Dermis microvascular lymphatic vessel endothelial cell (primary cell): Measurements from ENCODE around the gene C1orf105. TPM values are rescaled to one million over a fixed set of nuclear protein-coding genes. Genes with fewer than 3 reads are reported as not detected.

Experiments
- DNase-seq, 2 donors: peaks; one replicate each; pipeline versions ENCODE4 v3.0.0 to v3.0.0-alpha.2; 2010; ENCODE audit warnings: low read depth in 2 of 2
- total RNA-seq: library from RNA; depleted of rRNA; stranded (reverse); fragments of >200 nt; gene quantifications from 2 replicates; pipeline ENCODE4 v1.2.1, GENCODE V29; 2014

The C1orf105 gene
- total RNA-seq, 1 donor from 2014 or later = not detected

- DNase-seq = no peak
Observed at GRCh38 chr1:172395576-172395975, 24.9 kb upstream of the C1orf105 start.

DNA sequence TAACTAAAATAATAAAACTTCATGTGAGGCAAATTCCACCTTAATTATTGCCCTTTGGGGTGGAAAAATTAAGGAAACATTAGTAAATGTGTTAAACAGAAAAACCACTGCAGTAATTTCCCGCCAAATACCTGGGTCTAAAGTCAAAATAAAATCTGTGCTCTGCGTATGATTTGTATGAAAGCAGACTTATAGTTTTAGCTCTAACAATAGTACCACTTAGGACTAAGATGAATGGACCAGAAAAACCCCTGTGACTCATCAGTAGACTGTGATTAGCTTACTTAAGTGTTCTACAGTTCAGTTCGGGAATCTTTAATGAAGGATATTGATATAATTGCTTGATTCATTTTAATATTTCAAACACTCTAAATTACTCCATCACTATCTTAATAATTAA, 23.3 kb upstream of the C1orf105 start:
- peak in 1 of 2 donors; percentile 69 for DNase-seq

DNA sequence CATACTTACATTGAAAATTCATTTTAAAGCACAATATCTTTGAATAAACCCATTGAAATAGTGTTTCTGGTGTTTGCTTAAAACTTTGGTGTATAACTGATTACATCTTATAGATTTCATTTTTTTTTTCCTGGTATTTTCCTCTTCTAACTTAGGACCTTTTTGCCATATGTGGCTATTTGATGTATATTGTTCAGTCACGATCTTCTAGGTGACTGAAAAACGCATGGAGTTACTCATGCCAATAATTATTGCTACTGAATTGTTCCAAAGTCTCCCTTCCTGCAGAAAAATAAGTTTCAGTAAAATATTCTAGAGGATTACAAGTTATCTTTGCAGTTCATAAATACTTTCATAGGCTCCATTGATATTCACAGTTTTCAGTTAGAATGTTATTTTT, 22.9 kb upstream of the C1orf105 start:
- DNase-seq = no peak

DNA sequence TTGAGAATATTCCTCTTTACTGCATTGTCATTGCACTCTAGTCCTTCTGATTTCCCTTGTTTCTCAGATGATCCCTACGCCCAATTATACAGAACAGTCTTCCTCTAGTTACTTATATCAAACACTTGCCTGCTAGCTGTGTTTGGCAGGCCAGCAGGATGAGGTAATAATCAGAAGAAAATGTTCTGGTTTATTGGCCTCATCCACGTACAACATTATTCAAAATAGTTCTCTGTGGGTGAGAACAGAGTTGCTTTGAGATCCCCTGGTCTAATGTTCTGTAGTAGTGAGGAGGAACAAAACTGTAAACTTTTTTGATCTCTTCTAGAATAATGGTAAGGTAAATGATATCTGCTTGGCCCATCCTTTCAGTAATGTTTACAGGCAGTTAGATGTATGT, 22.3 kb upstream of the C1orf105 start:
- no peak for DNase-seq

DNA sequence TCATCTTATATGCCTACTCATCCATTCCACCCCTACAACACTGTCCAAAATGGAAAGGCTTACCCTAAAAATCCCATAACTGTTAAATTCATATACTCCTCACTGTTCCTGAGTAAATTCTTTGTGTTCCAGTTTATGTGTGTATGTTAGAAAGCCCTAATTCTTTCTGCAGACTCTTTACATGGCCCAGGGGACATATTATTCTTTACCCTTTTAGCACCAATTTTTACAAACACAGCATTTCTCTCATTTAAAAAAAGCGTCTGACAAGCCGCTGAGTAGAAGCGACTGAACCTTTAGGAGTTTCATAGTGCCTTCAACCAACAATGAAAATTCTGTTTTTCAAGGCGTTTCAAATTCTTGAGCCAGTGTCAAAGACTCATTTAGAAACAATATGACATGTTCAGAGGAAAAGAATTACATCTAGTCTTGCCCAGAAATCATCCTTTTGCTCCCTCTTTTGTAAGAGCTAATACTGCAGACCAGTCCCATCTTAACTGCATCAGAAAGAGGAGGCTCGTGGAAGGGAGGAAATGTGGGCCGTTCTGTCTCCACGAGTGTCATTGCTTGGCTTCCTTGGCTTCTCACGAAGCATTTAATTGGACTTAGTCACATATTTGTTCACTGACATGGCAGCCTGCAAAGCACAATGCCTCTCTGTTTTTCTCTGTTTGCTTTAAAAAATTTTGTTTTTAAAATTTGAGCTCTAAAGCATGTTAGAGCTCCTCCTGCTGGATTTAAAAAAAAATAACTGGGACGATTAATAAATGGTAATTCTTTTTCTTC, 21.3 kb upstream of the C1orf105 start:
- DNase-seq = peak; percentile 45 to 83

DNA sequence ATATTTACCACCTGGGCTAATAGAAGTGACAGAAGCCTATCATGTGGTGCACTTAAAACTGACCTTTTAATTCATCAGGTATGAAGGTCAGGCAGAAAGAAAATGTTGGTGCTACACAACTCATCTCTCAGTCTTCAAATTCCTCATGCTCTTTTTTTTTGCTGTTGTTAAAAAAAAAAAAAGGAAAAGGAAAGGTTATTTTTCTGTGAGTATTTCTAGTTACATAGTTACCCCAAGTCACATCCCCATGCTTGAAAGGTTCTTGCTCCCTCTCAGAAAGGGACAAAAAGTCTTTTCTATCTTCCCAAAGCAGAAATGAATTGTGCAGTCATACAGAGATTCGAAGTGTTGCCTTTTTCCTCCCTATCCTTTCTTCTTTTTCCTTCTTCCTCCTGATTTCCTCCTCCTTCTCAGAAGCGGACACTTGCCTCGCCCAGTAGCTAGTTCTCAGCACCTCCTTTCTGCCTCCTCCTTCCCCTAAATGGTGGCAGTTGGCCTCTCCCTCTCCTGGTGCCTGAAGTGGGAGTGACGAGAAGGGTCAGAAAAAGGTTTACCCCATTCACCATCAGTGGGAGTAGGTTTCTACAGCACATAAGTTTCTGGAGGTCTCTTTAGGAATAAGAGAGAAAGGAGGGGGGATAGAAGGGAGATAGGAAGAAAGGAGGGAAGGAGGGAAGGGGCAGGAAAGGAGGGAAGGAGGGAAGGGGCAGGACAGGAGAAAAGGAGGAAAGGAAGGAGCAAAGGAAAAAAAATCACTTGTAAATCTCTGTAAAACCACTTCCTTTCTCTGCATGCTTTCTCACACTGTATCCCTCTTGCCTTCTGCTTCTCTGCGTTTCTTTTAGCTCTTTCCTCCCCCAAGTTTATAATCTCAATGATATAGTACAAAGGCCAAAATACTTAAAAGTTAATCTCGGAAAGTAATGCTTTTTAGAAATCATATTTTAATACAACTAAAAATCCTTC, 20.4 kb upstream of the C1orf105 start:
- no peak for DNase-seq

GRCh38 chr1:172400722-172401105, 19.8 kb upstream of the C1orf105 start:
- DNase-seq = no peak

GRCh38 chr1:172401477-172401876, 19.0 kb upstream of the C1orf105 start:
- no peak for DNase-seq

DNA sequence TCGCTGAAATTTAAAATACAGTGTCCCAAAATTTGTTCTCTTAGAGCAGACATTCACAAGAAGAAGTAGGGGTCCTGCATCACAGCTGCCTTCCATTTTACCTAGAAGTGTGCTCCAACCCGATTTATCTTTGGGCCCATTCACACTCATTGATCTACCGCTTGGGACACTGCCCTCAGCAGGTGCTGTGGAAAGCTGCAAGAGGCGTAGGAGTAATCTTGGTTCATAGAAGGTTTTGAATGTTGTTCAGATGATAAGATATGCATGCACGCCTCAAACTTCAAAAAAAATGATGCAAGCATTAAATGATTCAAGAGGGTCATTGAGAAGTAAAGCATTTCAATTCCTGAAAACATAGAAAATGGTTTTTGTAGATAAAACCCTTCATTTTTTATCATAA, 18.6 kb upstream of the C1orf105 start:
- no peak for DNase-seq

DNA sequence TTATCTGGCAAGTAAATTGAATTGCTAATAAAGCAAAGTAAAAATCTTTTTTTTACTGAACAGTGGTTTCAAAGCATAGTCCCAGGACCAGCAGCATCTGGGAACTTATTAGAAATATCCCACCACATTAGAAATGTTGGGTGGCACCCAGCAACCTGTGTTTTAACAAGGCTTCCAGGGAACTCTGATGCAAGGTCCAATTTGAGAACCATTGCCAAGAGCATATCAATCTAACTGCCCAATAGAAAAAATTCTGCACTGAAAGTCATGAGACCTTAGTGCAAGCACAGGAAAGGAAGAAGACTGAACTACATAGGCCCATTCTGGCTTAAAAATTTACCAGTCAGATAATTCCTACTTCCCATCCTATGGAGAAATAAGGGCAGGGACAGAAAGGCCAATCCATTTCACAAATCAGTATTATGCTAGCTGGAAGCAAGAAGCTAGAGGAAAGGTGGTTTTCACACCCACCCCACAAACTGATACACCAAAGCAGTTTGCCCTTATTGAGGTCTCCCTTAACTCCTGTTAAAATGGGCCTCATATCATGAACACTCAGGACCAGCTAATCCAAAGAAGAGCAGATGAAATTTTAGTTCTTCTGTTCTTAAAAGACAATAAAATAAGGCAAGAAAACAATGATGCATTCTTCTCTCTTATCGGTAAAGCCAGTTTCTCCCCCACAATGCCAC, 17.5 kb upstream of the C1orf105 start:
- DNase-seq = no peak

DNA sequence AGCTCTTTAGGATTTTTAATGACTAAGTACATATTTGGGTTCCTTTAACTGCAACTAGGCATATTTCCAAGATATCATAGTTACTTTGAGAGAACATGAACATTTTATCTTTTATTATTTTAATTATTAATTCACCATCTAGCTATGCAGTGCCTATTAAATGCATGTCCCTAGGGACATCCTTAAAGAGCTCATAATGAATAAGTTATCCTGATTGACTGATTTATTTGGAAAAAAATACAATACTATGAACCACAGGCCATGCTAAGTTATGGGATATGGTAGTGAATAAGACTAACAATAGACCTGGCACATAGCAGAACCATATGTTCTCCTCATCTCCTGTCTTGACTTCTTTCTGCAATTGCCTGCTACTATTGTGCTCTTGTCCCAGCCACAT, 16.4 kb upstream of the C1orf105 start:
- no peak for DNase-seq

DNA sequence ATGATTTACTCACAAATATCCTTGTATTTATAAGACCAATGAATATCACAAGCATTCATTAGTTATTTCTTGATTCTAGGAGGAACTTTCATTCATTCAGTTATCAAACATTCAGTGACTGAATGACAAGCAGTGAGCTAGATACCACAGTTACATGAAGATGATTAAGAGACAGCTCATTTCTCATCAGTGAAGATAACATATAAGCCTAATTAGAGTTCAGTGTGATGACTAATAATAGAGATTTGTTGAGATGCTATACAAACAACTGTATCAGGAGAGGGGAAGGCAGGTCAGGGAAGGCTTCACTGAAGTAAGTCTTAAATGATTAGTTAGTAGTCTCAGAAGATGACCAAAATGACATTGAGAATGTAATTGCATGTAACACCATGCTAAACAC, 14.6 kb upstream of the C1orf105 start:
- DNase-seq = no peak

DNA sequence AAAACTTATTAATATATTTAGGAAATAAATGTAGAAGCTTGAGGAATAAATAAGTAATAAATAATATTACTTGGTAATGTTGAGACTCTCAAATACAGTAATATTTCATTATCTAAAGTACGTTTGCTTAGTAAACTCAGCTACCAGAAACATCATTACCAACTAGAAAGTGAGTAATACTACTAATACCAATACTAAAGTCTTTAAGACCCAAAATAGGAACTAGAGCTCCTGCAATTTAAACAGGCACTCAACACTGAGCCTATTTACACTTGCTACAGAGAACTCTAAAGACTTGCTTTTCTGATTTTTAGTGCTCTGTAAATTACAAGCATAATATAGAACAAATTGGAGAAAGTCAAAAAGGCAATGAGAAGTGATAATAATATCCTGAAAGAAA, 13.5 kb upstream of the C1orf105 start:
- DNase-seq = no peak

DNA sequence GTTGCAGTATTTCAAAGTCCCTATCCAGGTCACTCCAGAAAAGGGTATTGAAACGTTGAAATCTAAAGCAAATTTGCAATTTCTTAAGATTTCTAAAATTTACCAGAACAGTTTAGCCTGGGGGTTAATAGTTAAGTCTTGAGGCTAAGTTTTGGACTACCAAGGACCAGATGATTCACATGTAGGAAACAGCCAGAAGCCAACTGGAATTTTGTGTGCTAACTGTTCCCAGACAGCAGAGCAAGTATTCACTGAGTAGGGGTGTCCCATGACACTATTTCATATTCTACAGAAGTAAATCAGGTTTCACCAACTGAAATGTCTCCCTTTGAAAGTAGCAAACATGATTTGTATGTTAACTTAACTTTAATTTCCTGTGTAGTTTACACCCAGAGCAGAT, 11.5 kb upstream of the C1orf105 start:
- DNase-seq = no peak

DNA sequence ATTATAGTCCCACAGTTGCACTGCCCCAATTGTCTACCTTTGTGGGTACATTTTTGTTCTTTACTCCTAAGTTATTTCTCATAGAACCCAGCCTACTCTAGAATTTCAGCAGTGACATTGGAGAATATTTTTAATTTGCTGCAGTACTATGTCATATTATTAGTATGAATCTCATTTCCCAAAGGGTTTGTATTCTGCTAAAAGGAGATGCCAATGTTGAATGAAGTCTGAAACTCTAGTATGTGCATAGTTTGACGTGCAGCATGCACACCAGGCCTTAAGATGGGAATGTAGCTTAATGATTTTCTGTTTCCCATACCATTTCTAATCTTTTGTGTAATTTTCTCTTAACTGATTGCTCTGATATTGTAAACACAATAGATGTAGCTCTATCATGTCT, 10.5 kb upstream of the C1orf105 start:
- no peak for DNase-seq

GRCh38 chr1:172411791-172412338, 8.6 kb upstream of the C1orf105 start:
- no peak for DNase-seq

GRCh38 chr1:172414331-172414730, 6.2 kb upstream of the C1orf105 start:
- no peak for DNase-seq

DNA sequence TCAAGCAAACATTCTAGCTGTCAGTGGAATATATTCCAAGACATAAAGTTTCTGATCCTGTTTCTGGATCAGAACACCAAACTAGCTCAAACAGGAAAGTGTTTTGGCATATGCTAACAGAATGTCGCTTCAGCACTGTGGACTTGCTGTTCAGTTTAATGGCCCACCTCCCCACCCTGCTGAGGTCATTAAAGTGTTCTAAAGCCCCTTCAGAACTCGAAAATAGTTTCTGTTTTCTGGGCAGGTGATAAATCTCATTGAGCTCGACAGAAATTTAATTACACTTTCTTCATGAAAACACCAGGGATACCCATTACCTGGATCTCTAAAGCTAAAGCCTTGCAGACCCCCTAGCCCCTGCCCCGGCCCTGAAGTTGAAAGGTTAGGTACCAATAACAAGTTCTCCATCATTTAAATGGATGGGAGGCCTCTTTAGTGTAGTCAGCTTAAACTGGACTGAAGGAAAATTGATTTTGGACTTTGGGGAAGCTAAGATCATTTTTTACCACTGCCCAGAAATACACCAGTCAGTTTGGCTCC, 3.9 kb upstream of the C1orf105 start:
- no peak for DNase-seq

DNA sequence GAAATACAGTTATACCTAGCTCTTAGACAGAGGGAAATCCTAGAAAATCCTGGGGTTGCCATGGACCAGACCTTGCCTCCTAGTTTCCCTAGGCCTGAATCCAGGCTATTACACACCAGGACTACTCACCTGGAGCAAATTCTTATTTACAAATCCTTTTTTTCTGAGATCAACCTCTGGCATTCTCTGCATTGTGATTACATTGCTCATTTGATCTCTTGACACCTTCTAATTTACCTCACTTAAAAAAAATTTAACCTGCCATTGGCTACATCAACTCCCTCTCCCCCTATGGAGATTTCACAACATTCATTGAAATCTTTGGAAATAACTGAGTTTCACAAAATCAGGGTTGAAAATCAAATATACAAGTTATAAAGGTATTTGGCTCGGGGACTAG, 2.9 kb upstream of the C1orf105 start:
- DNase-seq = no peak

- no peak for DNase-seq
Observed at GRCh38 chr1:172421974-172422604, 1.6 kb downstream of the C1orf105 start.

DNA sequence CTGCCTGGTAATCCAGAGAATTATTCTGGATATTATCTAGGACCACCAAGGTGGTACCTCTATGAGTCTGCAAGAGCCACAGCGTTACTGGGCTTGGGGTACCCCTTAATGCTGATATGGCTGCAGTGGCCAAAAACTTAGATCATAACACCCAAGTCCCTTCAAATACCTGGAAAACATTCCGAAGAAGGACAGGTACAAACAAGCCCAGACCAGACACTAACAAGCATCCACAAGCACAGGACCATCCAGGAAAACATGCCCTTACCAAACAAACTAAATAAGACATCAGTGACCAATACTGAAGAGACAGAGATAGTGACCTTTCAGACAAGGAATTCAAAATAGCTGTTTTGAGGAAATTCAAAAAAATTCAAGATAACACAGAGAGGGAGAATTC, 2.9 kb downstream of the C1orf105 start:
- no peak for DNase-seq
